ENCODE results near the gene DARS2.

DARS2 gene

DNA sequence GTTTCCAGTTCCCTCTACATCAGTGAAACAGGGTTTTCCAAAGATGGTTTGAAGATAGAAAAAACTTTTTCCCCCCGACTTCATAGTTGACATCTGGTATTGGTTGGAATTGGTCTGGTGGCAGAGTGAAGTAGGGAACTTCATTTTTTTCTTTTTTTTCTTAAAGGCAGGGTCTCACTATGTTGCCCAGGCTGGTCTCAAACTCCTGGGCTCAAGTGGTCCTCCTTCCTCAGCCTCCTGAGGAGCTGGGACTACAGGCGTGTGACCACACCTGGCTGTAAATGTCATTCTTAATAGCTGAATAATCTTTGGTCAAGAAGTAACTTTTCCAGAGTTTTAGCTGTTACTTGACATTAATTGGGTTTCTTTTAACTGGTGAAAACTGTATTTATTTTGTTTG is 65.4 kb downstream of the DARS2 start:
- no peak for DNase-seq

DNA sequence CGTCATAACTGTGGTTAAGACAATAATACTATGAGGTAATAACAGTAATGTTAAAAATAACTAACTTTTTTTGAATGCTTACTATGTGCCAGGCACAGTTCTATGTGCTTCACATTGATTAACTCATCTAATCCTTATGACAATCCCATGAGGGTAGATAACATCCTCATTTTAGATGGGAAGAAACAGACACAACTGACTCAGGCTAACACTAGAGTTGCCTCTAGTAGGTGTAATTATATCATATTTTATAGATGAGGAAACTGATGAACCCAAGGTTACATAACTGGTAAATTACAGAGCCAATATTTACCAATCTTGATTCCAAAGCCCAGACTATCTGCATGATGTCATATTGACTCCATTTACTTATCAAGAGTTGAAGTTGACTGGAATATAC is 69.1 kb downstream of the DARS2 start:
- no peak for DNase-seq

GRCh38 chr1:173894189-173894588 is 69.7 kb downstream of the DARS2 start:
- DNase-seq = no peak

DNA sequence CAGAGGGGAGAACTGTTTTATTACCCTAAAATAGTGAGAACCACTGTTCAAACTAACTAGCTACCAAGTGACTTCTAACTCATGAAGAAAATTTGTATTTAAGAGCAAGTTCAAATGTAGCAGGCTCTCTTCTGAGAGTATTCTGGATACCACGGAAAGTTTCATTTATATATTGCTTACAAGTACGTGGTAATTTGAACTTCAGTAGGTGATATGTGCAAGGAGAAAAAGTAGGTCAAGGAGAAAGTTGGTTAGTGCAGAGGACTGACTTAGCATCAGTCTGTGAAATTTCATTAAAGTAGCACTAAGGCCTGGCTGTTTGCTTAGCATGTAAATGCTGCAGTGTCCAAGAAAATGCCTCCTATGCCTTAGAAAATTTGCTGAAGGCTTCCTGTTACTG is 76.0 kb downstream of the DARS2 start:
- no peak for DNase-seq

DNA sequence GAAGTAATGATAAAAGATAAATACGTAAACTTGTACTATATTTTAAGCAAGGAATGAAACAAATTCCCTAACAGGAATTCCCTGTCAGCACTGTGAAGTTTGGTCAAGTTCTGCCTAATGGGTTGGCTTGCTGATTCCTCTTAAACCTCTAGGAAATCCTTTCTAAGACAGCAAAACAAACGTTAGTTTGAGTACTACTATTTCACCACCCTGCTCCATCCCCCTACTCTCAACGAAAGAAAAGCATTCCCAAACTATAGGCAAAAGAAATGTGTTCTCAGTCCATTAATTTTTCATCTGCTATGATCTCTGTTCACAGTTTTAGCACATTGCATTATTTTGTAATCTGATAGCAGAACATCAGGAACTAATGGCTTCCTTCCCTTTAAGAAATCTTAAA is 76.5 kb downstream of the DARS2 start:
- no peak for DNase-seq

DNA sequence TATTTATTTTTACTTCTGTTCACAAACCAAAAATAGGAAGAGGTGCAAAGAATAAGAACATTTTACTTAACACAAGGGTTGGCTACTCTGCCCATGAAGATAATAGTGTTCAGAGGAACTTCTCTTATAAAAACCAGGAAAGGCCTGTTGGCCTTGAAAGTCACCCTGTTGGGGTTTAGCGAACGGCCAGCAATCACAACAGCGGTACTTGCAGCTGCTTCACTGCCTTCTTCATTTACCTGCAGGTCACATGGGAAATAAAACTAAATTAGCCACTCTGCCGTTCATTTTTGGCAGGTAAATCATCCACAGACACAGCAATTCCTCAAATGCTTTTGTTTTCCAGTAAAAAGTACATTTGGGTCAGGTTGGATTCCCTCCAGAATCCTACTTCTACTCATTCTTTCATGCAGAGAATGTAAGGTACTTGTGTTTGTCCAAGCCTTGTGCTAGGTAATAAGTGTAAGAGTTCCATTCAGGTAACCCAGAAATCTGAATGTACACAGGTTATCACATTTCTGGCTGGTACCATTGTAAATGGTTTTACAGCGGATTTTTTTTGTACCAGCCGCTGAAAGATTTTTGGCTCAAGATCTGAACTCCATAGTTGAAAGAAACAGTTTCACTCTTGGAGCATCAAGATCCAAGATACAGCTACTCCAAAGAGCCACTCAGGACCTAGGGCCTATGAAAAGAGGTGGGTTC is 79.5 kb downstream of the DARS2 start:
- DNase-seq = no peak
